Stimulated activated CD8-positive, alpha-beta memory T cell treated with anti-CD3 and anti-CD28 coated beads, Interleukin-15, amount 100 ng/mL, for 1 hour (primary cell): ENCODE results near the gene OBP2A.
"Not testable (repeated sequence)": the region's sequence is repeated elsewhere in the genome, so short reads cannot be mapped to it uniquely, and the experiment has no call there.

ENCODE experiments used
- DNase-seq: peaks from one replicate; pipeline ENCODE4 v3.0.0-alpha.2; 2020; ENCODE audit warnings: low read depth

OBP2A gene

DNA sequence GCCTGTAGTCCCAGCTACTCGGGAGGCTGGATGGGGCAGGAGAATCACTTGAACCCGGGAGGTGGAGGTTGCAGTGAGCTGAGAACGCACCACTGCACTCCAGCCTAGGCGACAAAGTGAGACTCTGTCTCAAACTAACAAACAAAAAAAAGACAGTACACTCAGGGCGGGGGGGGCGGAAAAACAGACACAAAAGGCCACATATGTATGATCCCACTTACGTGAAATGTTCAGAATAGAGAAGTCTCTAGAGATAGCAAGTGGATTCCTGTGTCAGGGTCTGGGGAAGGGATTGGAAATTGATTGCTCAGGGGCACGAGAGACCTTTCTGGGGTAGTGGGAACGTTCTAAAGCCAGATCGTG, 33.7 kb upstream of the OBP2A start:
- DNase-seq: no peak

DNA sequence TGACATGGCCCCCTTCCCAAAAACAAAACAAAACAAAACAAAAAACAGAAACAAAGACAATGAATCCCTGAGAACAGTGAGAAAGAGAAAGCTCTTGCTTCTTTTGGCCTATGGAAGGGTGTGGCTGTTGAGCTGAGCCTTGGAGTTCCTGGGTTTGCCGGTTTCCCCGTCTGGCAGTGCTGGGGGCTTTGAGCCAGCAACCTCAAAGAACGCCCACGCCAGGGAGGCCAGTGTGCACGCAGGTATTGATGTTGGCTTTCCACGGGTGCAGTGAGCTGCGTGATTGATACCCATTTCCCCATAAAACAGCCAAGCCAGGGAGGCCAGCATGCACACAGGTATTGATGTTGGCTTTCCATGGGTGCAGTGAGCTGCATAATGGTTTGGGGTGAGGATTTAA, 33.0 kb upstream of the OBP2A start:
- no peak for DNase-seq

DNA sequence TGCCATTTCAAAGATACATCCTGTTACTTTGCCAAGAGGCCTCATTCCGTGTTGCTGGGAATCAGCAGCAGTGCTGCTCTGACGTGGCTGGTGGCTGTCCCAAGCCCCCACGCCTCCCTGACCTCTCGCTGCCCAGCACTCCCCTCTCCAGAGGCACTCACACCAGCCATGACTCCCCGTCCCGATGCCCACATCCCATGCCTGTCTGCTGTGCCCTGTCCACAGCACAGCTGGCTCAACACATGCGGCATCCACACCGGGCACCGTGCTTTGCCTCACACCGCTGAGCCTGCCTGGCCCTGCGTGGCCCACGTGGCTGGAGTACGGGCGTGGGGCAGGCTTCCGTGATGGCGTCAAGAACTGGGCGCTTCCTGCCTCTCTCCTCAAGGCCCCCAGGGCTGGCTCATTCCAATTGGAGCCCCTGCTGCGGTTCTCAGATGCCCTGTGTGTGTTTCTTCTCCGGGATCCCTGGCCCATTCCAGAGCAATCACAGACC, 32.5 kb upstream of the OBP2A start:
- DNase-seq: no peak

DNA sequence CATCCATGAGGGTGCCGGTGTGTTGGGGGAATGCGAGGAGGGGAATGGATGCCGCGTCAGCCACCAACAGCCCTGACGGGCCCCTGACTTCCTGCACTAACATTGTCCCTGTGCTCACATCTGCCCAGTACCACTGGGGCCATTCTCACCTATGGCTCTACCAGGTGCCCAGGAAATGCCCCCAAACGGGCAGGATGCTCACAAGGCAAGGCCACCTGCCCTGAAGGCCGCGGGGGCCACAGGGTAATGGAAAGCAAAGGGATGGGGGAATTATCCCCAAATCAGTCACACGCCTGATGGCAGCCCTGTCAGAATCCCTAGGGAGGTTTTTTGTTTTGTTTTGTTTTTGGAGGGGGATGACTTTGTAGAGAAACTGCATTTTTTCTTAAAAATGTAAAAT, 32.0 kb upstream of the OBP2A start:
- DNase-seq: not testable (repeated sequence)

DNA sequence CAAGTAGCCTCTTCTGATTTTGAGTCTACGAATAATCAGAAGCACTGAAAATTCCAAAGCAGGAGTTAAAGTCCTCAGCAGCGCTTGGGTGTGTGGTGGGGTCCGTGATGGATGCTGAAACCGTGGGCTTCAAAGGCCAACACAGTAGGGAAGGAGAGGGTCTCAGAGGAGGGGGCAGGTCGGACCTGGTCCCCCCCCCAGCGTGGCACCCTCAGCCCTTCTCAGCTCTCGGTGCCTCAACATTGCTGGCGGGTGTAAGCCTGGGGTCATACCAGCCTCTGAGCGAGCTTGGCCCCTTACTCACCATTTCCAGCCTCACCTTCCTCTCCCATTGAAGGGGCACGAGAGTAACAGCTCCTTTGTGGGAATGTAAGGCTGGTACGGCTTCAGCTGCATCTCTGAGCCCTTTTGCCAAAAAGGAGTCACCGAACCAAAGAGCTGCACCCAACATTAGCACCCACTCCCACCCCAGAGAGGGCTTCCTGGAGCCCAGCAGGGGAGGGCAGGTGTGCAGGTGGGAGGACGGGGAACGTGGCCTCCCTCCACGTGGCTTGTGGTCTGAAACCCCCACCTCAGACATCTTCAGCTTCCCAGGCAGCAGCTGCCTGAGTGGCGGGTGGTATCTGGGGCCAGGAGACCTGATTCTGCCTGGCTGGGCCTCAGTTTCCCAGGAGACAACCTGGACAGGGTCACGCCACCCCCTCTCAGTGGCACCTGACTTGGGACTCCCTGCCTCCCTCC, 31.4 kb upstream of the OBP2A start:
- DNase-seq: no peak

DNA sequence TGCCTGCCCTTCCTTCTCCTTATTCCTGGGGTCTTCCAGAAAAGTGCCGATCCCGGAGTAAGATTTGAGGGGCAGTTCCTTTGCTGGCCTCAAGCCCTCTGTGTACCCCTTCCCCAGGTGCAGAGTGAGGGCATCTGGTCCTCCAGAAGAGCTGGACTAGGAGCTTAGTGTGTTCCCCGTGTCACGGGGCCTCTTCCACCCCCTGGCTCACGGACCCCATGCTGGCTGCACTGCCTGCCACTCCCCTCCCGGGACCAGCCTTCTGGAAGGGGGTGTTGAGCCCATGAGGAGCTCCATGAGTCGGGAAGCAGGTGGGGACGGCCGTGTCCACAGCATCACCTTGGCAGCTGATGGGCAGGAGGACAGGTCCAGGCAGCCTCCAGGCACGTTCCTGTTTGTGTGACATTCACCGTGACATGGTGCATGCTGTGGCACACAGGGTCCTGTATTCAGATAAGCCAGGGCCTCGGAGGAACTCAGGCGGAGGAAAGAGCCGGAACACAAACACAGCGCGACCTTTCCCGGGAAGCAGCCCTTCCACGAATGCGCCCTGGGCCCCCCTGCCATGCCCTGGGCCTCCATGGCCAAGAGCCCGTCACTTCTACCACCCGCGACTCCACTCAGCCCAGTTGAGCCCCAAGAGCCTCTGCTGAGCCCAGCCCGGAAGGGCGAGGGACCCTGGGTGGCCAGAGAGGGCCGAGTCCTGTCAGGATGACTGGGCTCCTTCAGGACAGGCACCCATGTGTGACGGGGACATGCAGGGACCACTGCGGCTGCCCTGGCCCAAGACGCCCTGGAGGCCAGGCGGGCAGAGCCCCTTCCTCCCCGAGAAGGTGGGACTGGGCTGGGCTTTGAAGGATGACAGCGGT, 30.6 kb upstream of the OBP2A start:
- no peak for DNase-seq

DNA sequence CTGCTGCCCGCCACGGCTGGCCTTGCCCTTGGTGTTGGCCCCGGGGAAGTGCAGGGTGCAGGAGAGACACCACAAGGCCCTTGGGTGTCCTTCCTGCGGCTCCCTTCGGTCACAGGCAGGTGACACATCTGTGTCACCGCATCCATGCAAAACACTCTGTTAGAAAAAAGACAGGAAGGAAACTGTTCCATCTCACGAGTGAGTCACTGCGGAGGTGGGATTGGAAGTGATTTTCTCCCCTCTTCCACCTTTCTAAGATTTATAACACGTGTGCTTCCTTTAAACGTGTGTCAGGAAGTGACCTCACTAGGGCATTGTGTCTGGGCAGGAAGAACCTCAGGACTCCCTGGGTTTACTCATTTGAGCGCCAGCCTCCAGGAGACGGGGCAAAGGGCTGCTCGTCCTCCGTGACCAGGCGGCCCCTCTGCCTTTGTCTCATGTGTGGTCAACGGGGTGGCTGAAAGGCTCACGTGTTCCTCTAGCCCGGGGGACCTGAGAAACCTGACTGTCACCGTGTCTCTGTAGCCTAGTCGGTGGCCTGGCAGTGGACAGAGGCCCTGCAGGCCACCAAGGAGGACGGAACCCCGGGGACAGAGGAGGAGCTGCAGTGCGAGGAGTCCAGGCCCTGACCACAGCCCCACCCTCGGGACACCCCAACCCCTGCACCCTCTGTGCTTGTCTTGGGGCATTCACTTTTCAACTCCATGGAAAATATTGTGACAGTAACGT, 29.6 kb upstream of the OBP2A start:
- no peak for DNase-seq

DNA sequence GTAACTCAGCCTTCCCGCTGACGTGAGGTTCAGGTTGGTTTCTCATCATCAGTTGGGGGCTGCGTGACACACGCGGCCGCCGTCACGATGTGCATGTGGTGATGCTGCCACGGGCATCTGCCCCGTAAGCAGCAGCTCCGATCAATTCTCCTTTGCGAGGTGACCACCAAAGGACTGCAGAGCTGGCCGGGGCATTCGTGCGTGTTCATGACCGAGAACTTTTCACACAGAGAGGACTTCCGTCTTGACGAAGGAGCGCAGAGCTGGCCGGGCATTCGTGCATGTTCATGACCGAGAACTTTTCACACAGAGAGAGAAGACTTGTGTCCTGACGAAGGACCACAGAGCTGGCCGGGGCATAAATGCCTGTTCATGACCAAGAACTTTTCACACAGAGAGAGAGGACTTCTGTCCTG, 28.5 kb upstream of the OBP2A start:
- DNase-seq: no peak

DNA sequence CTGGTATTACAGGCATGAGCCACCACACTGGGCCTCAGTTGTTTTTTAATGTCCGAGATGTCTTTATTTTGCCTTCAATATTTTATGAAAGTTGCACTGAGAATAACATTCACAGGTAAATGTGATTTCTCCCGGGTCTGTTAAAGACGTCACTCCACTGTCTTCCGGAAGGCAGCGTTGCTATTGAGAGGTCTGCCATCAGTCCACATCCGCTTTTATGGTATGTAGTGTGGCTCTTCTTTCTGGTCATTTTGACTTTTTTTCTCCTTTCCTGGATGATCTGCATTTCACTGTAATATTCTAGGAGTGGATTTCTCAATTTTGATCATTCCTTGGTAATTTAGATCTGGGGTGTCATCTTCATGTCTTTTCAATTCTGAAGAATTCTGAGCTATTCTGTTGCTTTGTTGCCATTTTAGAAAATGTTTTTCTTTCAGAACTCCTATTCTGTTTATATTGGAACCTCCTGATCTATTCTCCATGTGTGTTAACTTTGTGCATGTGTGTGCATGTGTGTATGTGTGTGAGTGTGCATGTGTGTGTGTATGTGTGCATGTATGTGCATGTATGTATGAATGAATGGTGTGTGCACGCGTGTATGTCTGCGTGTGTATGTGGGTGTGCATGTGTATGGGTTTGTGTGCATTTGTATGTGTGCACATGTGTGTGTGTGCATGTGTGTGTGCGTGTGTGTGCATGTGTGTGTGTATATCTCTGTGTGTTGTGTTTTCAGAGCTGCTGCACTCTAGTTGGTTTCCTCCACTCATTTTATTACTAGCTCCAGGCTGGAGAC, 26.6 kb upstream of the OBP2A start:
- DNase-seq: no peak

DNA sequence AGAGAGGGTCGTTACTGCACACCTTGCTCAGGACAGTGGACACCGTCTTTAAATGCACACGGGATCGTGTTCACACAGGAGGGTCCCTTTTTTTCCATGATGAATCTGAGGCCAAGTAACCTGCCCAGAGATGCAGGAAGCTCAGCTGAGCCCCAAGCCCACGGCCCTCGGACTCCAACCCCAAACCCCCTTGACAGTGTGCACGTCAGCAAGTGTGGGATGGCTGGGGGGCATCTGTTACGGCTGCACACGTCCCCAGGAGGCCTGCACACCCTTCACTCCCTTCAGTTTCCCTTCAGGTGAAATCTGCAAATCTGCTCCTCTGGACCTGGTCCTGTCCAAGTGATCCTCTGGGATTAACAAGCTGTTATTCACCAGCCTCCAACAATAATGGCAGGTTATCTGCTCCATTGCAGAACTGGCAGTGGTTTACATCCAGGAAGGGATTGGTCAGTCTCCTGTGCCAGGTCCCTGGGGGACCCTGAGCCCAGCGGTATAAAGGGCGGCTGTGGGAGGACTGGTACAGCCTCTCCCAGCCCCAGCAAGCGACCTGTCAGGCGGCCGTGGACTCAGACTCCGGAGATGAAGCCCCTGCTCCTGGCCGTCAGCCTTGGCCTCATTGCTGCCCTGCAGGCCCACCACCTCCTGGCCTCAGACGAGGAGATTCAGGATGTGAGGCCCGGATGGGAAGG, 24.9 kb upstream of the OBP2A start, which contains the start of gene LCN1:
Gene LCN1 (plus strand): TSS at position 525 of the 692 bp plus-strand sequence. CDS start 58 bp downstream, at position 583.
- no peak for DNase-seq

DNA sequence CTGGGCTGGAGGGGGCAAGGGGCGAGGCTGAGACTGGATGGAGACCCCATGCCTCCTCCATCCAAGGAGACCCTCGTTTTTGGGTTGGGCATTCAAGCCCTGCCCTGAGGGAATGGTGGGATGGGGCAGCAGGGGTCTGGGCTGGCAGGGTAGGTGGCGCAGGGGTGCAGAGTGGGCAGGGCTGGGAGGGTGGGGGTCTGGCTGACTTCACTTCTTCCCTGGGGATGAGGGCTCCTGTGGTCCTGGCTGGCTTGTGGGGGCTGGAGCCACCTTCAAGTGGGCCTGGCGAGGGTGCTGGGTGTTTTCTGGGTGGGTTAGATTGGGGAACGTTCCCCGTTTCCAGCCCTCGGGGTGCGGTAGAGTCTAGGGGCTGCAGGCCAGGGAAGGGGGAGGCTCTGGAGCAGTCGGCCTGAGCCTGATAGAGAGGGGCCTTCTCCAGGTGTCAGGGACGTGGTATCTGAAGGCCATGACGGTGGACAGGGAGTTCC, 24.3 kb upstream of the OBP2A start:
- no peak for DNase-seq

DNA sequence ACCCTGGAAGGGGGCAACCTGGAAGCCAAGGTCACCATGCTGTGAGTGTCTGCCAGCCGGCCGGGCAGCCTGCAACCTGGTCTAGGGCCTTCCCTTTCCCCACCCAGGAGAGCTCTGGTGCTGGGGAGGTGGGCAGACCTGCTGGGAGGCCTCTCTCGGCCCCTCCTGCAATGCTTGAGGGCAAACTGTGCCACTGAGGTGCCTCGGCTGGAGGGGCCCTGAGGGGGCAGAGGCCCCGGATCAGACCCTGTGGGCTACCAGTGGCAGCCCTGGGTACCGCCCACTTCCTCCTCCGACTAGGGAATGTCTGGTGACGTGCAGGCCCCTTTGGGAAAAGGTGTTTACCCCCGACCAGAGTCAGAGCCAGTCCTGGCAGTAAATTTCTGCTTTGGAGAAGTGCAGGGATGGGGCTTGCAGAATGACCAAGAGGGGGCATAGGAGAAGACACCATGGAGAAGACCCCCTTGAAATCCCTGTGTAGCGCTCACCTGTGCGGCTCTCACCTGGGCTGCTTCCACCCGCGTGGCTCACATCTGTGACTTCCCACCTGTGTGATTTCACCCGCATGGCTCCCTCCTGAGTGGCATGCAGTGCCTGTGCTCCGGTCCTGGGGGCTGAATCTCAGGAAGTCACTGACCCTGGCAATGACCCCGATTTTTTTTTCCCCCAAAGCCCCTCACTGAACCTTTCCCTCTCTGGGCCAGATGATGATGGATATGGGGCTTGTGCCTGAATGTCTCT, 23.6 kb upstream of the OBP2A start:
- no peak for DNase-seq

DNA sequence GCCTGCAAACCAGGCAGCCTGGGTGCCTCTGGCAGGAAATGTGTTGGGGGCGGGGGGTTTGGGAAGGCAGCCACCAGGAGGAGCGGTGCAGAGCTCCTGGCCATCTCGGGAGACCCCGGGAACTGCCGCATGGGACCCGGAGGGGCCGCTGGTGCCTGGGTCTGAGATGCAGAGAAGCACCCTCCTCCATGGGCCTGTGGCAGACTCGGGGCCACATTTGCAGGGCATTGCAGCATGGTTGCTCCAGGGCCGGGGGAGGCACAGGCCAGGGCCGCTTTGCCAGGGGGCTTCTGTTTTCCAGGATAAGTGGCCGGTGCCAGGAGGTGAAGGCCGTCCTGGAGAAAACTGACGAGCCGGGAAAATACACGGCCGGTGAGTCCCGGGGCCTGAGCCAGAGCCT, 23.0 kb upstream of the OBP2A start:
- no peak for DNase-seq

DNA sequence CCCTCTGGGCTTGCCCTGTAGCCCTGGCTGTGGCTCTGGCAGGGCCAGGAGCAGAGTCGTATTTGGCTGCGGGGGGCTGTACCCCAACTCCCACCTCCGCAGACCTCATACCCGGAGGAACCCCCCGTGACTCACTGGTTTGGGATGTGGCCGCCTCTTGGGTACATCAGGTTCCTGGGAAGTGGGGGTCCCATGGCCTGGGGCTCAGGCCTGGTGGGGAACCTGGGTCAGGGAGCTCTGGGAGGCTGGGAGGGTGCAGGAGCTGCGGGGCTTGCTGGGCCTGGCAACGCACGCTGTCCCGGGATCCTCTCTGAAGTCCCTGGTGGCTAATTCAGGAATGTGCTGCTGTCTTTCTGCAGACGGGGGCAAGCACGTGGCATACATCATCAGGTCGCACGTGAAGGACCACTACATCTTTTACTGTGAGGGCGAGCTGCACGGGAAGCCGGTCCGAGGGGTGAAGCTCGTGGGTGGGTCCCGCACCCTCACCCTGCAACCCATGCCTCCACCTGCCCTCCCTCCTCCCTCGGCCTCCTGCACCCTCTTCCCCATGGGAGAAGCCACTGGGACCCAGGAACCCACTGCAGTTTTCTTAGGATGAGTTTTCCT, 22.3 kb upstream of the OBP2A start:
- DNase-seq: no peak

DNA sequence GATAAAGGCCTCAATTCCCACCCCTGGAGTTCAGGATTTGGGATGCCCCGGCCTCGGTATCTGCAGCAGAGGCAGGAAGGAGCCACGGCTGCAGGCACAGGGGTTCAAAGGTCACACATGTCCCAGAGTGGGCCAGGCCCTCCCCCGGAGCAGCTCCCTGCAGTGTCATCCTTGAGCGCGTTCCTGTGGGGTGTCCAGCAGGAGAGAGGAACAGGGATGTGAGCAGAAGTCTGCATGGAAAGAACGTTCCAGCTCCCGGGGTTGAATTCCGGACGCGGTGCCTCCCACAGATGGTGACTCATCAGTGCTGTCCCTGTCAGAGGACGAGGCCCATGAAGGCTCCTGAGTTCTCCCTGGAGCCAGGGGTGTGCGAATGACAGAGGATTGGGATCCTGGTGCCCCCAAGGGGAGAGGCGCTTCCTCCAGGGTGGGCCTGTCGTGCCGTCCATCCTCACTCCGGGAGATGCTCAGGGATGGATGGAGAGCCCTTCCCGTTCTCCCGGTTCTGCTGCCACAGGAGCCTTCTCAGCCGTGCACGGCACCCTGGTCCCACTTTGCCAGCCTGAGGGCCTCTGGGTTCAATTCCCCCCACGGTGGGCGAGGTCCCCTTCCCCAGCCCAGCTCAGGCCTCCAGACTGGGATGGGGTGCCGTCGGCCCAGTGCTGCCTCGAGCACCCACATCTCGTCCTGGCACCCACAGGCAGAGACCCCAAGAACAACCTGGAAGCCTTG, 21.6 kb upstream of the OBP2A start:
- DNase-seq: no peak

DNA sequence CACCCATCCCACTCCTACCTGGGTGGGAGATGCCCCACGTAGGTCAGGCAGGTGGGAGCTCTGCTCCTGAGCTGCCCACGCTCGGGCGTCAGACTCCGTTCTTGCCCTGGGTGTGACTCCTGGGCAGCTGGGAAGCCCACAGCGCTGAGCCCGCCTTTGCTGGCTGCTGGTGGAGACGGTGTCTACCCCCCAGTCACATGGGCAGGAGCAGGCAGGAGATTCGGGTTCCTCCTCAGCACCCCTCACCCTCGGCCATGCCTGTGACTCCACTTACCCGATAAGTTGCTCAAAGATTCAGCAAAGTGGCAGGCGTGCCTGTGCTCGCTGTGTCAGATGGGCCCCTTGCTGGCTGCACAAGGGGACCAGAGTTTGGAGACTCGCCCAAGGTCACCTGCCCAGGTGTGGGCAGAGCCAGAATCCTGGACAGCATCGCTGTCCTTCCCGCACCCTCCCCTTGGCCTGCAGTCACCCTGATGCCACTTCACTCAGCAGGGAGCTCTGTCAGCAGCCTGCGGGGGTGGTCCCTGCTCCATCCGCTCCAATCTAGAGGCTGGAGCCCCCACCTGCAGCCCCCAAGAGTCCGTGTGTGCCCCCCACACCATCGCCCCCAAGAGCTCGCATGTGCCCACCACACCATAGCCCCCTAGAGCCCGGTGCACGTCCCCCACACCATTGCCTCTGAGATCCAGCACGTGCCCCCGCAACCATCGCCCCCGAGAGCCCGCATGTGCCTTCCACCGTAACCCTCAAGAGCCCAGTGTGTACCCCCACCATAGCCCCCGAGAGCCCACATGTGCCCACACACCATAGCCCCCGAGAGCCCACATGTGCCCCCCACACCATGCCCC, 20.5 kb upstream of the OBP2A start:
- no peak for DNase-seq

DNA sequence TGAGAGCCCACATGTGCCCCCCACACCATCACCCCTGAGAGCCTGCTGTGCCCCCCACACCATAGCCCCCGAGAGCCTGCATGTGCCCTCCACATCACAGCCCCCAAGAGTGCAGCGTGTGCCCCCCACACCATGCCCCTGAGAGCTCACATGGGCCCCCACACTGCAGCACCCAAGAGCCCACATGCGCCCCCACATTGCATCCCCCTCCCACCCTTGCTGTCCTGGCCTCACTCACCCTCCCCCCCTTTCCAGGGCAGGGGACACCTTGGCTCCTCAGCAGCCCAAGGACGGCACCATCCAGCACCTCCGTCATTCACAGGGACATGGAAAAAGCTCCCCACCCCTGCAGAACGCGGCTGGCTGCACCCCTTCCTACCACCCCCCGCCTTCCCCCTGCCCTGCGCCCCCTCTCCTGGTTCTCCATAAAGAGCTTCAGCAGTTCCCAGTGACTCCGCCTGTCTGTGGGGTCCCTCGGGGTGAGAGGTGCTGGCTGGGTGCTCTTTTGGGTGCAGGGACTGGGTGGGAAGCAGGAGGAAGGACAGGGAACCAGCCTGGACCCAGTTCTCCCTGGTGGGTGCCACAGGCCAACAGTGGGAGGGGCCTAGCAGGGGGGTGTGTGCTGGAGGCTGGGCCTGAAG, 19.7 kb upstream of the OBP2A start:
- no peak for DNase-seq
